Measurements from ENCODE around the gene MYLK4.
A peak's percentile ranks its signal among the peaks of the same experiment; 100 is the strongest.

The MYLK4 gene

GRCh38 chr6:2624177-2624576 is 126.5 kb downstream of the MYLK4 start:
- DNase-seq = no peak

GRCh38 chr6:2623295-2623694 is 127.4 kb downstream of the MYLK4 start:
- DNase-seq = no peak

GRCh38 chr6:2622671-2623070 is 128.1 kb downstream of the MYLK4 start:
- DNase-seq = peak in 1 of 2 experiments; percentile 37

GRCh38 chr6:2619651-2620050 is 131.1 kb downstream of the MYLK4 start:
- no peak for DNase-seq

DNA sequence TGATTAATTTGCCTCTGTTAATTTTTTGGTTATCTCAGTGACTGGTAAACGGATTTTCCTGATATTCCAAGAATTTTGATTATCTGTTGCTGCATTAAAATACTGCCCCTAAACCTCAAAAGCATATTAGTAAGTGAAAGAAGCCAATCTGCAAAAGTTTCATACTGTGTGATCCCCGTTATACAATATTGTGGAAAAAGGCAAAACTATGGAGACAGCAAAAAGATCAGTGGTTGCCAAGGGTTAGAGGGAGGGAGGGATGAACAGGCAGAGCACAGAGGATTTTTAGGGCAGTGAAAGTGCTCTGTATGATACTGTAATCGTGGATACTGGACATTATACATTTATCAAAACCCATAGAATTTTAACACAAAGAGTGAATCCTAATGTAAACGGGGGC is 133.0 kb downstream of the MYLK4 start:
- DNase-seq = no peak

DNA sequence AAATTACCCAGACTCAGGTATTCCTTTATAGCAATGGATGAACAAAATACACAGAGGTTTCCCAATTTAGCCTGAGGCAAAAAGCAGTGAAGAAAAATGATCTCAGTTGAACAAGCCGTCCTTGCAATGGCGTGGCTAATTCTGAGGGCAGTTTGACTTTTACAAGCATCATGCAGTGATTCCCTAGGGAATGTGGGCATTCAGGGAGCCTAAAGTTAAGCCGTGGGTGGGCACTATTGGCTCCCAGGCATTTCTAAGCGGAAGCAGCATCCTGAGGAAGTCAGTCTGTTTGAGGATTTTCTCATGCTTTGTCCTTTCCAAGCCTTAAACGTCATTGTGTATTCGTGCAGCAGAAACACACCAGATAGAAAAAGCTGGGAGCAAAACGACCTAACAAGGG is 133.9 kb downstream of the MYLK4 start:
- no peak for DNase-seq

GRCh38 chr6:2615251-2615650 is 135.5 kb downstream of the MYLK4 start:
- no peak for DNase-seq

- DNase-seq = no peak
These were observed 135.9 kb downstream of the MYLK4 start for GRCh38 chr6:2614846-2615245.

DNA sequence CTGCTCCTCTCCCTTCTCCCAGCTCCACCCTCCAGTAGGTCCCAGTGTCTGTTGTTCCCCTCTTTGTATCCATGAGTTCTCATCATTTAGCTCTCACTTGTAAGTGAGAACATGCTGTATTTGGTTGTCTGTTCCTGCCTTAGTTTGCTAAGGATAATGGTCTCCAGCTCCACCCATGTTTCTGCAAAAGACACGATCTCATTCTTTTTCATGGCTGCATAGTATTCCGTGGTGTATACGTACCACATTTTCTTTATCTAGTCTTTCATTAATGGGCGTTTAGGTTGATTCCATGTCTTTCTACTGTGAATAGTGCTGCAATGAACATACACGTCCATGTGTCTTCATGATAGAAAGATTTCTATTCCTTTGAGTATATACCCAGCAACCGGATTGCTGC is 136.6 kb downstream of the MYLK4 start:
- DNase-seq = no peak

Data from NCI-H526 (cell line).